Thoracic aorta (tissue), 2 donors: Measurements from ENCODE around the gene SYTL2. TPM values are rescaled to one million over a fixed set of nuclear protein-coding genes. Genes with fewer than 3 reads are reported as not detected.
A peak's percentile ranks its signal among the peaks of the same experiment; 100 is the strongest.

ENCODE experiments used
- ATAC-seq: fragments of 150-250 bp; one replicate; pipeline ENCODE4 v1.8.0; 2017; ENCODE audit warnings: low read depth; ENCODE audit not compliant: insufficient number of reproducible peaks, low FRiP score
- DNase-seq: peaks from one replicate; pipeline ENCODE4 v3.0.0-alpha.2; 2020; ENCODE audit warnings: low spot score
- H3K27ac ChIP-seq, 2 donors: fragments of 200-600 bp; sonication (generic); 1 replicate in 1 of 2; 2 replicates in 1 of 2; pipeline ENCODE4 v1.5.1; 2016; ENCODE audit warnings: mild to moderate bottlenecking in 2 of 2, moderate library complexity in 2 of 2
- H3K27me3 ChIP-seq: fragments of 200-600 bp; sonication (generic); replicated peaks from 2 replicates; pipeline ENCODE4 v1.6.0; 2016; ENCODE audit warnings: mild to moderate bottlenecking; ENCODE audit not compliant: insufficient read depth
- H3K36me3 ChIP-seq: fragments of 200-600 bp; sonication (generic); one replicate; pipeline ENCODE4 v1.5.1; 2016
- H3K4me1 ChIP-seq, 2 donors: fragments of 200-600 bp; sonication (generic); 1 replicate in 1 of 2; 2 replicates in 1 of 2; pipeline versions ENCODE4 v1.5.1 to v1.6.0; 2016; ENCODE audit warnings: low read depth in 2 of 2, mild to moderate bottlenecking in 1 of 2; ENCODE audit not compliant: control insufficient read depth in 1 of 2
- H3K4me3 ChIP-seq: fragments of 200-600 bp; sonication (generic); 2 replicates; pipeline ENCODE4 v1.5.1; 2016; ENCODE audit warnings: mild to moderate bottlenecking
- H3K9me3 ChIP-seq: fragments of 200-600 bp; sonication (generic); 2 replicates; pipeline ENCODE4 v1.5.1; 2016
- total RNA-seq, 2 donors: library from RNA; depleted of rRNA; stranded (reverse); fragments of >200 nt; gene quantifications; one replicate each; pipeline versions ENCODE4 v1.1.0 to v1.2.3, GENCODE V29; 2016
- TF ChIP-seq, protein P1 (sequence below): fragments of 200-600 bp; sonication (generic); IDR thresholded peaks from one replicate; pipeline ENCODE4 v1.5.1; 2019; ENCODE audit warnings: antibody characterized with exemption

SYTL2 gene
- total RNA-seq, 2 donors from 2014 or later = 27.8 to 36.0 TPM

DNA sequence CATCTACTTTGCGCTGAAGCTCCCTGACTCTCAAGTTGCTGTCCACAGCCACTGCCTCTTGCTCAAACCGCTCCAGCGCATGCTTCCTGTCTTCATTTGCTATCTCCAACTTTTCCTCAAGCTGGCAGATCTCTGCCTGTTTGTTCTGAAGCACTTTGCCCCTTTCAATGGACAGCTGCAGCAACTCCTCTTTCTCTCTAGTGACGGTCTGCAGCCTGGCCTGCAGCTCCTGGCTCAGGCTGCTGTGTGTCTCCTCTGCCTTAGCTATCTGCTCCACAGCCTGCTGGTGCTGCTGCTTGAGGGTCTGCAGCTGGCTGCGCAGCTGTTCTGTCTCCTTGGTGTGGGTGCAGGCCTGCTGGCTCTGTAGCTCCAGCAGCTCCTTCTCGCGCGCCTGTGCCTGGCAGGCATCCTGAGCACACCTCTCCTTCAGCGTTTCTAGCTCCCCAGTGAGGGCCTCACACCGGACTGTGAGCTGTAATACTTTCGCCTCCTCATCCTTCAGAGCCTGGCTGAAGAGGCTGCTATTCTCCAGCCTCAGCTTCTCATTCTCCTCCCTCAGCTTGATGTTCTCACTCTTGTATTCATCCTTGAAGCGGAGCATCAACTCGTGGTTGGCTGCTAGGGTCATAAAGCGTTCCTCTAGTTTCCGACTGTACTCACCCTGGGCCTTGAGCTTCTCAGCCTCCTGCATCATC, 125.7 kb downstream of the SYTL2 start:
- peaks cover 5 to 15% of the 10 kb centered on the region in 2 donors for H3K4me1 ChIP-seq
- peak overlapping the region; percentile 54 to 75 for H3K27ac ChIP-seq
- DNase-seq = no peak
- H3K36me3 ChIP-seq = no peaks in the 10 kb centered on the region
- H3K27me3 ChIP-seq = no peaks in the 10 kb centered on the region
- no peaks in the 10 kb centered on the region for H3K9me3 ChIP-seq
- no peak for ATAC-seq
- peak overlapping the region; percentile 75 for H3K4me3 ChIP-seq
- TF ChIP-seq, protein P1, sequence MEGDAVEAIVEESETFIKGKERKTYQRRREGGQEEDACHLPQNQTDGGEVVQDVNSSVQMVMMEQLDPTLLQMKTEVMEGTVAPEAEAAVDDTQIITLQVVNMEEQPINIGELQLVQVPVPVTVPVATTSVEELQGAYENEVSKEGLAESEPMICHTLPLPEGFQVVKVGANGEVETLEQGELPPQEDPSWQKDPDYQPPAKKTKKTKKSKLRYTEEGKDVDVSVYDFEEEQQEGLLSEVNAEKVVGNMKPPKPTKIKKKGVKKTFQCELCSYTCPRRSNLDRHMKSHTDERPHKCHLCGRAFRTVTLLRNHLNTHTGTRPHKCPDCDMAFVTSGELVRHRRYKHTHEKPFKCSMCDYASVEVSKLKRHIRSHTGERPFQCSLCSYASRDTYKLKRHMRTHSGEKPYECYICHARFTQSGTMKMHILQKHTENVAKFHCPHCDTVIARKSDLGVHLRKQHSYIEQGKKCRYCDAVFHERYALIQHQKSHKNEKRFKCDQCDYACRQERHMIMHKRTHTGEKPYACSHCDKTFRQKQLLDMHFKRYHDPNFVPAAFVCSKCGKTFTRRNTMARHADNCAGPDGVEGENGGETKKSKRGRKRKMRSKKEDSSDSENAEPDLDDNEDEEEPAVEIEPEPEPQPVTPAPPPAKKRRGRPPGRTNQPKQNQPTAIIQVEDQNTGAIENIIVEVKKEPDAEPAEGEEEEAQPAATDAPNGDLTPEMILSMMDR = no peak

DNA sequence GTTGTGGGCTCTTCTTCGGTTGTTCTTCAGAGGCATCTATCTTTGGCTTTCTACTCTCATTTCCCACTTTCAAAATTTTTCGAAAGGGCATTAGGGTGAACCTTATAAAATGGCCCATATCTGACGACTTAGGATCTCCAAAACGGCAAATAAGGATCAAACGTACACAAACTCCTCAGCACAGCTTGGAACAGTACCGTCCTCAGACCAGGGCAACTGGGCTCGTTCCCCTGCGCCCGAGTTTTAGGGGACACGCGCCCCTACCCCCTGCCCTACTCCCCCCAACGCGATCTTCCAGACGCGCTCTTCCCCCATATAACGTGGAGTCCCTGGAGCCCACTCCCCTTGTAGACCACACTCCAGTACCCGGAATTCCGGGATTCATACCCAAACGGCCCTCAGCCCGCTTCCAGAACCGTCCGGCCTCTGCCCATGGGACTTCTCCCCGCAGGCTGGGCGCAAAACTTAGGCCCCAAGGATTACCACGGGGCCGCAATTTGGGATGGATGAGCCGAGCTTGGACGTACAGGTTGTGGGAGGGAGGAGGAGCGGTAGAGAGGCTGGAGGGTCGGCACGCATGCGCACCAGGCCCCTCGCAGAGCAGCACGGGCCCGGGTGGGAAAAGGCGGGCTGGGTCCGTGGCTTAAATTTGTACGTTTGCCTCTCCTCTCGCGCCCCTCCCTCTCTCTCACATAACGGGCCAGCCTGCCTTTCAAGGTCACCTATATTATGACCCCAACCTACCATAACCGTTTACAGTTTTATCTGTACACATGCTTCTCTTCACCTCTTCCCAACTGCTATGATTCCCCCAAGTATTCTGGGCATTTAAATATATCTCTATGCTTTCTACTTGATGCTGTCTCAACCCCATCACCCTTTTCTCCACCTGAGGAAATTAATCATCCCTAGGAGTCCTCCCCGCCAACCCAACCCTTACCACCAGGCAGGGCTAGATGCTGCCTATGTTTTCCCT, 128.3 kb downstream of the SYTL2 start:
- no peak for DNase-seq
- Histone ChIP-seq H3K27me3 (no peaks in the 10 kb centered on the region), H3K27ac (no peak overlapping the region), H3K4me3 (peak overlapping the region; percentile 84), H3K9me3 (no peaks in the 10 kb centered on the region), H3K36me3 (no peaks in the 10 kb centered on the region), H3K4me1 (peaks cover 5 to 15% of the 10 kb centered on the region in 2 donors)
- TF ChIP-seq, protein P1 = no peak
- ATAC-seq = no peak

DNA sequence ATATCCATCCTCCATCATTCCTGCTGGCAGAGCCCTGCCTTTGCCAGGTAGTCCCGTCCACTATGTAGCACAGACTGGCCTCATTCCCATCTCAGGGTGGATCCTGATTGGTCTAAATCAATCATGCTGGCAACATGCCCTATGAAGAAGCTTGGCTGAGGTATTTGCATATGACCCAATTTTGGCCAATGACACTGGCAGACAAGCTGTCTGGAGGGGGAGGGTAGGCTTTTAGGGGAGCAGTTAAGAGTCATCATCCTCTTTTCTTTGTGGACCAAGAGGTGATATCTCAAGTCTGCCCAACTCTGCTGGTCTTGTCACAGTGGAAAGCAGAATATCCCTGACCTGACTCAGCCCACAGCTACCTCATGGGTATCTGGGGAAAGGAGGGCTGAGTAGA, 130.0 kb downstream of the SYTL2 start:
- Histone ChIP-seq H3K27me3 (no peaks in the 10 kb centered on the region), H3K4me1 (peaks cover 0 to 15% of the 10 kb centered on the region in 2 donors), H3K9me3 (no peaks in the 10 kb centered on the region), H3K36me3 (no peaks in the 10 kb centered on the region), H3K4me3 (no peak overlapping the region), H3K27ac (no peak overlapping the region)
- TF ChIP-seq, protein P1 = no peak
- DNase-seq (no peak), ATAC-seq (no peak)

DNA sequence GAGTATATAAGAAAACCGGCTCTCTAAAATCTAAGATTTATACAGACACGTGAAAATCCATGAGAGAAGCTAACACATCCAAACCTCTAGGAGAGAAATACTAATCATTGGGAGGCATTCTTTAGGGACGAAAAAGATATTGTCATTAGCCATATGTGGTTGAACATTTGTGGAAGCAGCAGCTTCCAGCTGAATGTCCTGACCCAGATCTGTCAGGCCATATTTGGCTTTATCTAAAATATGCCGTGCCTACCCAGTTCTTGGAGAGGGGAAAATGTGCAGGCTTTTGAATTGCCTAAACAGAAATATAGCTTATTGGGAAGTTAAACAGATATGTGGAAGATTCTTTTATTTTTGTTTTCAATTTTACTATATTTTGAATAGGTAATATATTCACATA, 131.4 kb downstream of the SYTL2 start:
- DNase-seq (no peak), ATAC-seq (no peak)
- Histone ChIP-seq H3K9me3 (no peaks in the 10 kb centered on the region), H3K4me3 (no peak overlapping the region), H3K36me3 (no peaks in the 10 kb centered on the region), H3K4me1 (peaks cover 0 to 5% of the 10 kb centered on the region in 2 donors), H3K27me3 (no peaks in the 10 kb centered on the region), H3K27ac (no peak overlapping the region)
- TF ChIP-seq, protein P1 = no peak

DNA sequence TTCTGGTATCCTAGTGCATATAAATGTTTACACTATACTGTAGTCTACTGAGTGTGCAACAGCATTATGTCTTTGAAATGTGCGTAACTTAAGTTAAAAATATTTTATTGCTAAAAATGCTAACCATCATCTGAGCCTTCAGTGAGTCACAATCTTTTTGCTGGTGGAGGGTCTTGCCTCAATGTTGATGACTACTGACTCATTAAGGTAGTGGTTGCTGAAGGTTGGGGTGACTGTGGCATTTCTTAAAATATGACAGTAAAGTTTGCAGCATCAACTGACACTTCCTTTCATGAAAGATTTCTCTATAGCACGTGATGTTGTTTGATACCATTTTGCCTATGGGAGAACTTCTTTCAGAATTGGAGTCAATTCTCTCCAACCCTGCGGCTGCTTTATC, 137.5 kb downstream of the SYTL2 start:
- no peak for DNase-seq
- TF ChIP-seq, protein P1 = no peak
- Histone ChIP-seq H3K4me1 (no peaks in the 10 kb centered on the region), H3K9me3 (no peaks in the 10 kb centered on the region), H3K27ac (no peak overlapping the region), H3K27me3 (no peaks in the 10 kb centered on the region), H3K4me3 (no peak overlapping the region), H3K36me3 (no peaks in the 10 kb centered on the region)
- ATAC-seq = no peak
